H1 (cell line): ENCODE results near the gene OOSP2. TPM values are rescaled to one million over a fixed set of nuclear protein-coding genes. Genes with fewer than 3 reads are reported as not detected.

Experiments used
- BCL11A ChIP-seq, 2 experiments: IDR thresholded peaks; one replicate each; pipeline ENCODE4 v1.6.1; 2011; ENCODE audit warnings: low read depth in 2 of 2, low read length in 2 of 2, mild to moderate bottlenecking in 2 of 2
- RXRA ChIP-seq: IDR thresholded peaks from 2 replicates; pipeline ENCODE4 v1.6.1; 2011; ENCODE audit warnings: low read depth, mild to moderate bottlenecking, low read length, moderate library complexity; ENCODE audit not compliant: insufficient read depth
- polyA plus RNA-seq, 7 experiments: library from polyadenylated mRNA; depleted of rRNA in 3 of 7; stranded (reverse) in 5 of 7; unstranded in 2 of 7; fragments of >200 nt in 5 of 7; fragments of 200-250 nt in 2 of 7; gene quantifications; 1 replicate in 5 of 7; 2 replicates in 1 of 7; 4 replicates in 1 of 7; pipeline versions ENCODE4 v1.2.1 to v1.2.3, GENCODE V29; 2011 to 2013; ENCODE audit warnings: missing spikeins in 2 of 7, mixed read lengths in 2 of 7
- total RNA-seq: library from RNA; stranded (reverse); fragmentation: NEBNext Ultra II Directional; extraction: Animal tissue kit (Norgen Biotek cat#: 25700); gene quantifications from 2 replicates; pipeline ENCODE4 v1.2.1, GENCODE V29; 2021

Gene OOSP2
- total and polyA plus RNA-seq, 2 of the 8 experiments (the other 6 are each of a cell fraction or from before 2014, with no cell fraction given) = not detected

- TF ChIP-seq BCL11A (IDR thresholded peaks at IDR 0.05; ENCODE audit: low read depth in 2 of 2, low read length in 2 of 2) (no peak), RXRA (no peak)
These were observed 25.6 kb downstream of the OOSP2 start (continued) for GRCh38 chr11:60065801-60066200.
